CD4-positive, alpha-beta T cell (primary cell): ENCODE measurements around the gene SPATA31C2. TPM values are rescaled to one million over a fixed set of nuclear protein-coding genes. Genes with fewer than 3 reads are reported as not detected.

Experiments
- ATAC-seq: fragments of 200-7000 bp; cut with Tn5 transposase; one replicate; pipeline ENCODE4 v1.10.0; 2022; ENCODE audit warnings: mild to moderate bottlenecking; ENCODE audit not compliant: poor library complexity
- CTCF ChIA-PET: fragments of 350-600 bp; sonication (Branson Sonifier 250); formaldehyde crosslinking; loops from one replicate; lab custom pipeline; 2021; ENCODE audit warnings: antibody characterized with exemption, inconsistent platforms; lab: Charles Lee
- POLR2A ChIA-PET: fragments of 350-600 bp; sonication (Branson Sonifier 250); formaldehyde crosslinking; loops from one replicate; lab custom pipeline; 2021; ENCODE audit warnings: antibody characterized with exemption, inconsistent platforms; lab: Charles Lee
- DNase-seq, 14 experiments: peaks; one replicate each; pipeline ENCODE4 v3.0.0-alpha.2; 2013 to 2020; ENCODE audit warnings: mixed read lengths in 2 of 14
- H3K27ac ChIP-seq, 2 donors: one replicate each; pipeline versions ENCODE4 v1.5.1 to v1.7.0; 2013; ENCODE audit warnings: low read length in 2 of 2, low read depth in 1 of 2, mild to moderate bottlenecking in 1 of 2
- H3K27me3 ChIP-seq, 2 experiments: 1 replicate in 1 of 2; 2 replicates in 1 of 2; pipeline versions ENCODE4 v1.6.1 to v1.7.0; 2013; ENCODE audit warnings: low read length in 2 of 2, control low read depth in 1 of 2, mild to moderate bottlenecking in 1 of 2, moderate library complexity in 1 of 2; ENCODE audit not compliant: insufficient read depth in 2 of 2, control insufficient read depth in 1 of 2
- H3K36me3 ChIP-seq: one replicate; pipeline ENCODE4 v1.6.1; 2013; ENCODE audit warnings: low read length, control low read depth; ENCODE audit not compliant: insufficient read depth
- H3K4me1 ChIP-seq: one replicate; pipeline ENCODE4 v1.6.1; 2013; ENCODE audit warnings: low read length, control low read depth; ENCODE audit not compliant: insufficient read depth
- H3K4me3 ChIP-seq: one replicate; pipeline ENCODE4 v1.5.1; 2013; ENCODE audit warnings: mild to moderate bottlenecking, low read length, moderate library complexity
- H3K9me3 ChIP-seq, 2 experiments: 1 replicate in 1 of 2; 2 replicates in 1 of 2; pipeline versions ENCODE4 v1.6.1 to v1.7.0; 2013; ENCODE audit warnings: low read length in 2 of 2, mild to moderate bottlenecking in 2 of 2, control low read depth in 1 of 2, moderate library complexity in 1 of 2; ENCODE audit not compliant: control insufficient read depth in 1 of 2, insufficient read depth in 1 of 2
- H3K27ac Mint-ChIP-seq: one replicate; pipeline ENCODE4 v1.8.0; 2020; ENCODE audit warnings: mixed read lengths
- H3K27me3 Mint-ChIP-seq: one replicate; pipeline ENCODE4 v1.8.0; 2021; ENCODE audit warnings: mixed read lengths
- H3K36me3 Mint-ChIP-seq: one replicate; pipeline ENCODE4 v1.8.0; 2021; ENCODE audit warnings: low read depth, mixed read lengths
- H3K4me1 Mint-ChIP-seq: one replicate; pipeline ENCODE4 v1.8.0; 2021; ENCODE audit warnings: low read depth, mixed read lengths
- H3K4me3 Mint-ChIP-seq: one replicate; pipeline ENCODE4 v1.8.0; 2020; ENCODE audit warnings: mild to moderate bottlenecking, mixed read lengths
- H3K9me3 Mint-ChIP-seq: one replicate; pipeline ENCODE4 v1.8.0; 2020; ENCODE audit warnings: mixed read lengths
- intact Hi-C, 2 experiments: fragments of 100-400 bp; cut with DNase I in 1 of 2; cut with micrococcal nuclease in 1 of 2; formaldehyde crosslinking; loops; one replicate each; pipeline versions ENCODE4 v1.15.1 to v1.9.0; 2023 to 2025; cut with DNase I, micrococcal nuclease
- total RNA-seq, 174 experiments: library from RNA in 2 of 174; stranded (reverse) in 2 of 174; gene quantifications; one replicate each; pipeline ENCODE4 v1.2.3 and lab custom pipeline; 2021 to 2026
- TF ChIP-seq, protein P1 (sequence below): fragments of 200-600 bp; IDR thresholded peaks from one replicate; pipeline ENCODE4 v1.8.0; 2022; ENCODE audit warnings: antibody characterized with exemption, mild to moderate bottlenecking

SPATA31C2 gene
- total RNA-seq, 2 experiments from 2014 or later = not detected

DNA sequence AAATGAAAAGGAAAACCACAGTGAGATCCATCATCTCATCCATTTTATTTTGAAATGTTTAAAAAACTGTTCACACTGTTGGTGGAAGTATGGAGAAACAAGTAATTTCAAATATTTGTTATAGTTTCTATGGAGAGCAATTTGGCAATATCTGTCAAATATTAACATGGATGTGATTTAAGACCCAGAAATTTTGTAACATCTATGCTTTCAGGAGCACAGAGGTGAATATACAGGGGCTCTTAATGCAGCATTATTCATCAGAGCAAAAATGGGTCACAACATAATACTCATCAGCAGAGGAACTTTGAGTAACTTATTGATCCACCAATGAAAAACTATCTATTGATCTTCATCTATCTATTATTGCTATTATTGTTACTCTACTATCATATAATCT, 31.4 kb upstream of the SPATA31C2 start:
- no peak overlapping the region for H3K4me3 ChIP-seq
- peaks cover 0 to 4% of the 10 kb centered on the region in 2 experiments for H3K9me3 ChIP-seq
- Mint-ChIP-seq H3K36me3 (no peaks in the 10 kb centered on the region), H3K4me3 (no peak overlapping the region), H3K4me1 (no peaks in the 10 kb centered on the region), H3K9me3 (no peaks in the 10 kb centered on the region), H3K27ac (no peak overlapping the region), H3K27me3 (peaks cover 25% of the 10 kb centered on the region)
- H3K27me3 ChIP-seq = peaks cover 0 to 2% of the 10 kb centered on the region in 2 experiments
- no peak overlapping the region for H3K27ac ChIP-seq
- POLR2A ChIA-PET = no interaction called here
- CTCF ChIA-PET = no interaction called here
- H3K36me3 ChIP-seq = no peaks in the 10 kb centered on the region
- ATAC-seq = no peak
- no peak for DNase-seq
- TF ChIP-seq, protein P1, sequence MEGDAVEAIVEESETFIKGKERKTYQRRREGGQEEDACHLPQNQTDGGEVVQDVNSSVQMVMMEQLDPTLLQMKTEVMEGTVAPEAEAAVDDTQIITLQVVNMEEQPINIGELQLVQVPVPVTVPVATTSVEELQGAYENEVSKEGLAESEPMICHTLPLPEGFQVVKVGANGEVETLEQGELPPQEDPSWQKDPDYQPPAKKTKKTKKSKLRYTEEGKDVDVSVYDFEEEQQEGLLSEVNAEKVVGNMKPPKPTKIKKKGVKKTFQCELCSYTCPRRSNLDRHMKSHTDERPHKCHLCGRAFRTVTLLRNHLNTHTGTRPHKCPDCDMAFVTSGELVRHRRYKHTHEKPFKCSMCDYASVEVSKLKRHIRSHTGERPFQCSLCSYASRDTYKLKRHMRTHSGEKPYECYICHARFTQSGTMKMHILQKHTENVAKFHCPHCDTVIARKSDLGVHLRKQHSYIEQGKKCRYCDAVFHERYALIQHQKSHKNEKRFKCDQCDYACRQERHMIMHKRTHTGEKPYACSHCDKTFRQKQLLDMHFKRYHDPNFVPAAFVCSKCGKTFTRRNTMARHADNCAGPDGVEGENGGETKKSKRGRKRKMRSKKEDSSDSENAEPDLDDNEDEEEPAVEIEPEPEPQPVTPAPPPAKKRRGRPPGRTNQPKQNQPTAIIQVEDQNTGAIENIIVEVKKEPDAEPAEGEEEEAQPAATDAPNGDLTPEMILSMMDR = no peak
- H3K4me1 ChIP-seq = no peaks in the 10 kb centered on the region
- intact Hi-C loops = loop anchor here (5.0 to 10.0 kb wide), 3 partner anchors 215 to 833 kb away; partner anchors contain the start of gene SPIN1 (in 1 of the 2)

DNA sequence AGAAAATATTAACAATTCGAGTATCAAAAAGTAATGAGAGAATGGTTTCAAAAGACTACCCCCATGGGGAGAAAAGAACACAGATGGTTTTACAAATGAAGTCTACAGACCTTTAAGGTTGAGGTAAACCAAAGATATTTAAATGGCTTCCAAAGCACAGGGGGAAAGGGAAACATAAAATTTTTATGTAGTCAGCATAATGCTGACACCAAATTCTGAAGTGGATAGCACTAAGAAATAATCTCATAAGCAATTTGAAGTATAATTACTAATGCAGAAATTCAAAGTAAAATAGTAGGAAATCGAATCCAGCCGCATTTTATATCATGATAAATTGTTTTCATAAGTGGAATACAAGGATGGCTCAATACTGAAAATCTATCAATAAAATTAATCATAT, 30.3 kb upstream of the SPATA31C2 start:
- H3K4me3 ChIP-seq = no peak overlapping the region
- POLR2A ChIA-PET = no interaction called here
- CTCF ChIA-PET = no interaction called here
- intact Hi-C loops = no loop called here
- peaks cover 0 to 2% of the 10 kb centered on the region in 2 experiments for H3K27me3 ChIP-seq
- Mint-ChIP-seq H3K9me3 (no peaks in the 10 kb centered on the region), H3K27ac (no peak overlapping the region), H3K27me3 (peaks cover 35% of the 10 kb centered on the region), H3K4me3 (no peak overlapping the region), H3K4me1 (no peaks in the 10 kb centered on the region), H3K36me3 (no peaks in the 10 kb centered on the region)
- no peaks in the 10 kb centered on the region for H3K36me3 ChIP-seq
- ATAC-seq (no peak), DNase-seq (no peak)
- TF ChIP-seq, protein P1 = no peak
- H3K9me3 ChIP-seq = peaks cover 0 to 4% of the 10 kb centered on the region in 2 experiments
- no peaks in the 10 kb centered on the region for H3K4me1 ChIP-seq
- H3K27ac ChIP-seq = no peak overlapping the region

DNA sequence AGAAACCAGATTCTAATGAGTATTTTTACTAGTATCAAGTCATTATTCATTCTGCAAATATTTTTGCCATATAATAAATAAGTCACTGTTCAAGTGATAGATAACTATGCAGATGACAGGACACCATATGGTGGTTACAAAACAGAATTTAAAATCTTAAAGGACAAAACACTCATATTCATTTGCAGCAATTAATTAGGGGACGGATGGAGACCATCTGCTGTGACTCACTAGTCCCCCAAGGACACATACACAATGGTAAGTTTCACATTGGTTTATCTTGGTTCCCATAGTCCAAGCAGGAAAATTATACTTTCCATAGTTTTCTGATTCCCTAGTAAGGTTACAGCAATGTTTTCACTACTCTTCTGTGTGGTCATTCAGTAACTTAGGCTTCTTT, 28.4 kb upstream of the SPATA31C2 start:
- Histone ChIP-seq H3K36me3 (no peaks in the 10 kb centered on the region), H3K27ac (no peak overlapping the region), H3K4me1 (no peaks in the 10 kb centered on the region), H3K9me3 (peaks cover 0 to 4% of the 10 kb centered on the region in 2 experiments), H3K27me3 (peaks cover 0 to 4% of the 10 kb centered on the region in 2 experiments), H3K4me3 (no peak overlapping the region)
- no peak for DNase-seq
- intact Hi-C loops = no loop called here
- TF ChIP-seq, protein P1 = no peak
- no peak overlapping the region for H3K4me3 Mint-ChIP-seq
- ChIA-PET CTCF (no interaction called here), POLR2A (no interaction called here)
- no peak overlapping the region for H3K27ac Mint-ChIP-seq
- no peaks in the 10 kb centered on the region for H3K4me1 Mint-ChIP-seq
- H3K9me3 Mint-ChIP-seq = no peaks in the 10 kb centered on the region
- H3K36me3 Mint-ChIP-seq = no peaks in the 10 kb centered on the region
- no peak for ATAC-seq
- peaks cover 44% of the 10 kb centered on the region for H3K27me3 Mint-ChIP-seq
